IMR-90 (cell line): Measurements from ENCODE around the gene ADGRG1. TPM values are rescaled to one million over a fixed set of nuclear protein-coding genes. Genes with fewer than 3 reads are reported as not detected.

Experiments used
- ATAC-seq: fragments of 200-7000 bp; cut with Tn5 transposase; 2 replicates; pipeline ENCODE4 v1.9.1; 2020; ENCODE audit warnings: low read depth, mild to moderate bottlenecking, moderate library complexity
- BruUV-seq: library from RNA; stranded (reverse); fragments of 400-500 nt; replicated peaks from 2 replicates; lab custom pipeline; 2021; lab: Mats Ljungman, UMichigan
- CTCF ChIA-PET: fragments of 300-600 bp; formaldehyde crosslinking; extraction: SDS; loops from one replicate; lab custom pipeline; 2021; ENCODE audit warnings: antibody characterized with exemption; lab: Yijun Ruan, JAX
- POLR2A ChIA-PET: fragments of 300-600 bp; sonication (Branson Sonifier 250); formaldehyde crosslinking; loops from one replicate; lab custom pipeline; 2022; ENCODE audit warnings: antibody characterized with exemption; ENCODE audit not compliant: unreplicated experiment; lab: Charles Lee
- DNase-seq: peaks from one replicate; pipeline ENCODE4 v3.0.0; 2013
- H2AFZ ChIP-seq: replicated peaks from 2 replicates; pipeline ENCODE3; 2013; ENCODE audit warnings: low read length, mild to moderate bottlenecking; ENCODE audit not compliant: poor library complexity
- H2AK5ac ChIP-seq: 2 replicates; pipeline ENCODE4 v1.6.1; 2013; ENCODE audit warnings: low read depth, low read length, inconsistent platforms
- H2AK9ac ChIP-seq: replicated peaks from 2 replicates; pipeline ENCODE3; 2013; ENCODE audit warnings: mild to moderate bottlenecking, low read depth, low read length, moderate library complexity; ENCODE audit not compliant: poor library complexity
- H2BK120ac ChIP-seq: 2 replicates; pipeline ENCODE4 v1.6.1; 2013; ENCODE audit warnings: low read depth, low read length, inconsistent platforms
- H2BK15ac ChIP-seq: 3 replicates; pipeline ENCODE4 v1.6.1; 2013; ENCODE audit warnings: low read depth, low read length, inconsistent platforms
- H2BK20ac ChIP-seq: 2 replicates; pipeline ENCODE4 v1.6.1; 2013; ENCODE audit warnings: low read depth, mild to moderate bottlenecking, inconsistent platforms, low read length, moderate library complexity
- H2BK5ac ChIP-seq: 2 replicates; pipeline ENCODE4 v1.6.1; 2013; ENCODE audit warnings: mild to moderate bottlenecking, low read depth, low read length, inconsistent platforms; ENCODE audit not compliant: poor library complexity, severe bottlenecking
- H3K14ac ChIP-seq: replicated peaks from 2 replicates; pipeline ENCODE4 v1.6.1; 2013; ENCODE audit warnings: low read depth, low read length, inconsistent platforms
- H3K18ac ChIP-seq: 2 replicates; pipeline ENCODE4 v1.6.1; 2013; ENCODE audit warnings: low read depth, low read length, control low read depth
- H3K23ac ChIP-seq: 2 replicates; pipeline ENCODE4 v1.6.1; 2013; ENCODE audit warnings: low read depth, low read length, inconsistent platforms
- H3K27ac ChIP-seq: 2 replicates; pipeline ENCODE4 v1.5.1; 2013; ENCODE audit warnings: mild to moderate bottlenecking, control low read depth, low read length; ENCODE audit not compliant: insufficient read depth
- H3K27me3 ChIP-seq: 2 replicates; pipeline ENCODE4 v1.6.1; 2013; ENCODE audit warnings: low read length; ENCODE audit not compliant: control insufficient read depth, insufficient read depth
- H3K36me3 ChIP-seq: 2 replicates; pipeline ENCODE4 v1.6.1; 2013; ENCODE audit warnings: low read length, mixed read lengths; ENCODE audit not compliant: control insufficient read depth, insufficient read depth
- H3K4ac ChIP-seq: 2 replicates; pipeline ENCODE4 v1.6.1; 2013; ENCODE audit warnings: low read depth, low read length, inconsistent platforms
- H3K4me1 ChIP-seq: 2 replicates; pipeline ENCODE4 v1.6.1; 2013; ENCODE audit warnings: low read length, mixed read lengths; ENCODE audit not compliant: control insufficient read depth, insufficient read depth
- H3K4me2 ChIP-seq: 2 replicates; pipeline ENCODE4 v1.6.1; 2013; ENCODE audit warnings: low read depth, mild to moderate bottlenecking, control low read depth, low read length, moderate library complexity
- H3K4me3 ChIP-seq: 2 replicates; pipeline ENCODE4 v1.5.1; 2013; ENCODE audit warnings: low read depth, mild to moderate bottlenecking, control low read depth, low read length, moderate library complexity; ENCODE audit not compliant: insufficient read depth
- H3K56ac ChIP-seq: 2 replicates; pipeline ENCODE4 v1.6.1; 2013; ENCODE audit warnings: low read length, inconsistent platforms; ENCODE audit not compliant: insufficient read depth; ENCODE audit errors: extremely low read depth
- H3K79me1 ChIP-seq, 2 experiments: 2 replicates each; pipeline ENCODE4 v1.6.1; 2013; ENCODE audit warnings: low read length in 2 of 2, inconsistent platforms in 1 of 2, low read depth in 1 of 2
- H3K9ac ChIP-seq: 2 replicates; pipeline ENCODE4 v1.6.1; 2013; ENCODE audit warnings: low read depth, low read length, control low read depth
- H3K9me1 ChIP-seq: 2 replicates; pipeline ENCODE4 v1.6.1; 2013; ENCODE audit warnings: low read length, inconsistent platforms; ENCODE audit not compliant: insufficient read depth
- H3K9me3 ChIP-seq: 2 replicates; pipeline ENCODE4 v1.6.1; 2013; ENCODE audit warnings: low read length; ENCODE audit not compliant: control insufficient read depth, insufficient read depth
- H4K20me1 ChIP-seq: 2 replicates; pipeline ENCODE4 v1.6.1; 2013; ENCODE audit warnings: low read length, inconsistent platforms; ENCODE audit not compliant: insufficient read depth
- H4K5ac ChIP-seq: 2 replicates; pipeline ENCODE4 v1.6.1; 2013; ENCODE audit warnings: mild to moderate bottlenecking, low read depth, low read length, control low read depth
- H4K8ac ChIP-seq, 2 experiments: 2 replicates each; pipeline ENCODE4 v1.6.1; 2013; ENCODE audit warnings: low read depth in 2 of 2, low read length in 2 of 2, control low read depth in 1 of 2, inconsistent platforms in 1 of 2
- H4K91ac ChIP-seq: 2 replicates; pipeline ENCODE4 v1.6.1; 2013; ENCODE audit warnings: low read depth, low read length, inconsistent platforms; ENCODE audit not compliant: insufficient read depth
- NFE2L2 ChIP-seq: fragments of 150-350 bp; IDR thresholded peaks from 2 replicates; pipeline ENCODE4 v1.6.1; 2016; ENCODE audit warnings: low read depth, mild to moderate bottlenecking, low read length
- RFX5 ChIP-seq: IDR thresholded peaks from 2 replicates; pipeline ENCODE4 v1.8.0; 2012; ENCODE audit warnings: low read depth, mild to moderate bottlenecking, low read length, moderate library complexity
- WGBS, 2 experiments: methylation state at CpG; one replicate each; pipeline versions ENCODE4 v1.1.5 to v1.1.7; 2013; ENCODE audit warnings: missing lambda C conversion rate in 2 of 2; ENCODE audit not compliant: insufficient read length in 1 of 2; ENCODE audit errors: extremely low coverage in 2 of 2; 5-methylcytosine and 5-hydroxymethylcytosine counted together
- dilution Hi-C: fragments of 300-500 bp; cut with HindIII; formaldehyde crosslinking; loops from one replicate; pipeline ENCODE4 v1.14.3; 2018; ENCODE audit warnings: low sequenced_read_pairs; ENCODE audit not compliant: unreplicated experiment
- in situ Hi-C: fragments of 300-500 bp; cut with MboI; formaldehyde crosslinking; loops from 3 replicates; pipeline ENCODE4 v1.14.3; 2019; ENCODE audit warnings: low sequenced_read_pairs, inconsistent platforms, mixed read lengths
- intact Hi-C: fragments of 100-400 bp; cut with micrococcal nuclease; formaldehyde crosslinking; loops from 2 replicates; pipeline ENCODE4 v1.10.0; 2022
- polyA plus RNA-seq, 3 experiments: library from polyadenylated mRNA; depleted of rRNA; stranded (reverse); fragments of >200 nt; gene quantifications; 2 replicates each; pipeline ENCODE4 v1.2.3, GENCODE V29; 2012; ENCODE audit warnings: low replicate concordance in 1 of 3
- total RNA-seq: library from RNA; depleted of rRNA; stranded (reverse); fragments of >200 nt; gene quantifications from 2 replicates; pipeline ENCODE4 v1.2.3, GENCODE V29; 2012

ADGRG1 gene
- total and polyA plus RNA-seq, 2 of the 4 experiments (the other 2 are of a cell fraction) = 0.90 to 8.4 TPM

DNA sequence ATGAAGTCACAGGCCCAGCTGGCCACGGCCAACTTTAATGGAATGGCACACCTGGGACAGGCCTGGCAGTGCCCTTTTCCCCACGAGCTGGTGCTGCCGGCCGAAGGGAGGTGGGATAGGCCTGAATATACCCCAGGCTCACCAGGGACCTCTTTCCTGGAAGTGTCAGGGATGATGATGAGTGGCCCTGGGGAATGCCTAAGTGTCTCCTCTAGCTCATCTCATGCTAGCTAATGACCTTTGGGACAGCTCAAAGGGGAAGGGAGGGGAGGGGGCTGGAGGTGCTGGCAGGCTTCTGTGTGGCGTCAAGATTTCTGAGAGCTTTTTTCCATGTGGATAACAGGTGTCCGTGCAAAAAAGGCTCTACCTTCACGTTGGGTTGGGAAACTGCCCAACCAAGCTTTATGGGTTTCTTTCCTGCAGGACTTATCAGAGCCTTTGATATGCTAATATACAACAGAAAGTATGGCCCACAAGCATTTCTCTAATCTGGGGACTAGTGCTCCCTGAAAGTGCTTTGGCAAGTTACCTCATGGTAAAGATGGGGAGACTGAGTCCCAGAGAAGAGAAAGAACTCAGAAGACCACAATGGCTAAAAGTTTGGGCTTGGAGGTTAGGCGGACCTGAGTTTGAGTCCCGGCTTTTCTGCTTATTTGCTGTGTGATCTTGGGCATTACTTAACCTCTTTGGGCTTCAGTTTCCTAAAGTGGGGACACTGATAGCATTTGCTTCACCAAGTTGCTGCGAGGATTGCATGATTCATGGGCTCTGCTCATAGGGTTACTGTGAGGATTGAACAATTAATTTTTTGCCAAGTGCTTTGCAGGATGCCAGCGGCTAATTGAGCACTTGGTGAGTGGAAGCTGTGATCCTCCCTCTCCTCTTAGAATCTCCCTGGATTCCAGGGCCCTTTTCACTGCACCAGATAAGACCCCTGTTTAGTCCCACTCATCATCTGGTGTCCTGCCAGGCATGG is 14.0 kb downstream of the ADGRG1 start:
- no peaks in the 10 kb centered on the region for H3K36me3 ChIP-seq

More for the DNA sequence above, 14.0 kb downstream of the ADGRG1 start:
- in situ Hi-C loops = loop anchor here (5.0 kb wide), 1 partner anchor 40 kb away; no protein-coding TSS in a partner anchor
- Histone ChIP-seq H3K4me2 (no peak overlapping the region), H2BK5ac (no peak overlapping the region), H3K18ac (no peak overlapping the region), H2AK9ac (peak overlapping the region; percentile 86), H2AK5ac (no peak overlapping the region), H3K9me1 (peaks cover 19% of the 10 kb centered on the region), H3K4me3 (no peak overlapping the region), H3K27ac (no peak overlapping the region), H3K14ac (0 out of 2 replicates have a peak overlapping the region, but pooled peaks have one; percentile 37), H4K5ac (no peak overlapping the region), H3K23ac (no peak overlapping the region), H3K9me3 (no peaks in the 10 kb centered on the region), H3K9ac (no peak overlapping the region), H3K27me3 (peaks cover 12% of the 10 kb centered on the region), H4K91ac (no peak overlapping the region), H2BK15ac (no peak overlapping the region), H3K4me1 (peaks cover 8% of the 10 kb centered on the region), H3K56ac (no peak overlapping the region), H2BK120ac (0 out of 2 replicates have a peak overlapping the region, but pooled peaks have one; percentile 71), H4K20me1 (no peaks in the 10 kb centered on the region), H2AFZ (peak overlapping the region; percentile 61), H2BK20ac (no peak overlapping the region), H4K8ac (no peak overlapping the region), H3K4ac (peak overlapping the region; percentile 41), H3K79me1 (no peaks in the 10 kb centered on the region)
- 80% methylated on average over 3 of the region's 11 CpGs; no CpG with 5 or more reads in 1 of the 2 experiments for WGBS, 2 experiments
- TF ChIP-seq RFX5 (no peak), NFE2L2 (no peak)
- CTCF ChIA-PET = interaction anchor here (0.8 to 1.2 kb wide), 3 partner anchors 15 to 66 kb away, joined by 3 read pairs; no protein-coding TSS in a partner anchor
- no TSS peak for BruUV-seq
- intact Hi-C loops = loop anchor here (10.0 kb wide), 1 partner anchor 362 kb away; the partner anchor contains the start of genes USB1 and ZNF319
- dilution Hi-C loops = no loop called here
- DNase-seq (no peak), ATAC-seq (no peak)
- POLR2A ChIA-PET = no interaction called here
